Keratinocyte (primary cell): ENCODE measurements around the gene EBF3. TPM values are rescaled to one million over a fixed set of nuclear protein-coding genes. Genes with fewer than 3 reads are reported as not detected.

Experiments used
- DNase-seq: peaks from one replicate; pipeline ENCODE4 v3.0.0-alpha.2; 2011; ENCODE audit warnings: low read depth, missing footprints, low spot score
- FAIRE-seq: peaks from 2 replicates; lab custom pipeline; 2011; peaks lifted over from hg19 to GRCh38; lab: Jason Lieb, UNC
- H2AFZ ChIP-seq: 2 replicates; pipeline ENCODE4 v1.6.0; 2012; ENCODE audit warnings: low read length, control low read depth, inconsistent platforms; ENCODE audit not compliant: control insufficient read depth
- H3K27ac ChIP-seq: 2 replicates; pipeline ENCODE4 v1.5.1; 2011; ENCODE audit warnings: low read length; ENCODE audit not compliant: control insufficient read depth, insufficient read depth
- H3K27me3 ChIP-seq: 3 replicates; pipeline ENCODE4 v1.6.0; 2011; ENCODE audit warnings: low read length; ENCODE audit not compliant: control insufficient read depth, insufficient read depth; ENCODE audit errors: extremely low read depth
- H3K36me3 ChIP-seq, 2 experiments: 2 replicates in 1 of 2; 3 replicates in 1 of 2; pipeline ENCODE4 v1.5.1; 2011; ENCODE audit warnings: low read length in 2 of 2, mild to moderate bottlenecking in 1 of 2; ENCODE audit not compliant: control insufficient read depth in 2 of 2, insufficient read depth in 2 of 2; ENCODE audit errors: extremely low read depth in 1 of 2
- H3K4me1 ChIP-seq: 3 replicates; pipeline ENCODE4 v1.5.1; 2011; ENCODE audit warnings: low read length; ENCODE audit not compliant: control insufficient read depth, insufficient read depth; ENCODE audit errors: extremely low read depth
- H3K4me2 ChIP-seq: 3 replicates; pipeline ENCODE4 v1.6.0; 2011; ENCODE audit warnings: low read depth, low read length; ENCODE audit not compliant: control insufficient read depth, insufficient read depth; ENCODE audit errors: extremely low read depth
- H3K4me3 ChIP-seq, 3 experiments: fragments of 200-600 bp in 1 of 3; sonication (generic) in 1 of 3; 2 replicates in 2 of 3; 3 replicates in 1 of 3; pipeline ENCODE4 v1.5.1; 2011 to 2016; ENCODE audit warnings: low read length in 3 of 3, mild to moderate bottlenecking in 3 of 3, control low read depth in 2 of 3, inconsistent platforms in 1 of 3, low read depth in 1 of 3, mixed read lengths in 1 of 3, mixed run types in 1 of 3, moderate library complexity in 1 of 3; ENCODE audit not compliant: control insufficient read depth in 2 of 3, insufficient read depth in 2 of 3; ENCODE audit errors: extremely low read depth in 1 of 3
- H3K79me2 ChIP-seq: 2 replicates; pipeline ENCODE4 v1.6.0; 2012; ENCODE audit warnings: low read length; ENCODE audit not compliant: control insufficient read depth, insufficient read depth
- H3K9ac ChIP-seq: 3 replicates; pipeline ENCODE4 v1.6.0; 2011; ENCODE audit warnings: low read length; ENCODE audit not compliant: control insufficient read depth, insufficient read depth; ENCODE audit errors: extremely low read depth
- H3K9me1 ChIP-seq: 3 replicates; pipeline ENCODE4 v1.6.0; 2011; ENCODE audit warnings: low read length; ENCODE audit not compliant: control insufficient read depth, insufficient read depth; ENCODE audit errors: extremely low read depth
- H3K9me3 ChIP-seq: 2 replicates; pipeline ENCODE4 v1.5.1; 2012; ENCODE audit warnings: low read depth, low read length; ENCODE audit not compliant: control insufficient read depth
- H4K20me1 ChIP-seq: 3 replicates; pipeline ENCODE4 v1.6.0; 2011; ENCODE audit warnings: low read length; ENCODE audit not compliant: control insufficient read depth, insufficient read depth; ENCODE audit errors: extremely low read depth
- EZH2 ChIP-seq: IDR thresholded peaks from one replicate; pipeline ENCODE4 v1.6.1; 2012; ENCODE audit warnings: inconsistent platforms, mild to moderate bottlenecking, low read length, moderate library complexity
- dilution Hi-C: fragments of 300-500 bp; cut with MboI; formaldehyde crosslinking; loops from one replicate; pipeline ENCODE4 v1.7.0; 2020; ENCODE audit warnings: low sequenced_read_pairs; ENCODE audit not compliant: extremely low pct_ligation_motif_present
- polyA plus RNA-seq, 5 experiments: library from polyadenylated mRNA; depleted of rRNA in 3 of 5; stranded (reverse) in 3 of 5; stranded (forward) in 1 of 5; unstranded in 1 of 5; fragments of >200 nt; gene quantifications; 1 replicate in 1 of 5; 2 replicates in 3 of 5; 3 replicates in 1 of 5; pipeline versions ENCODE4 v1.2.1 to v1.2.3, GENCODE V29; 2011 to 2012; ENCODE audit warnings: missing spikeins in 2 of 5, low read depth in 1 of 5, low replicate concordance in 1 of 5
- TF ChIP-seq, protein P1 (sequence below), 3 experiments: IDR thresholded peaks in 1 of 3; conservative IDR thresholded peaks in 1 of 3; optimal IDR thresholded peaks in 1 of 3; 2 replicates in 2 of 3; 3 replicates in 1 of 3; pipeline versions ENCODE3 to v1.5.1; 2011; ENCODE audit warnings: low read length in 3 of 3, mild to moderate bottlenecking in 3 of 3, moderate library complexity in 2 of 3, control low read depth in 1 of 3, inconsistent platforms in 1 of 3; ENCODE audit not compliant: insufficient read depth in 2 of 3; ENCODE audit errors: extremely low read depth in 1 of 3

EBF3 gene
- polyA plus RNA-seq, 1 donor (not counting 4 experiments of a cell fraction or from before 2014, with no cell fraction given) = not detected

DNA sequence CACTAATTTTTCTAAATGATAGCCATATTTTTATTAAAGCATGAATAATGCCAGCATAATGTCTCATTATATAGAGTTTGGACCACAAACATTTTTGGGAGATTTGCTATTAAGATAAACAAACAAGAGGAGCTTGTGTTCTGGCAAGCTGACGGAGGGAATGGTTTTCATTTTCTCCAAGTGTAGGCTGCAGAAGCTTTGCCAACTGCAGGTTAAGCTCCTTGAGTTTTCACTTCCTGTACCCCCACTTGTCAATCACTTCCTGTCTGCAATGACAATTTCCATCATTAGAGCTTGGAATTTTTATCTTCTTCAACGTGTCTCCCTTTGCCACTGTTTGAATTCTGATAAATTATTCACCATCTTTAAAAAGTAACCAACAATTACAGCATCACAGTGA, 13.4 kb downstream of the EBF3 start:
- no peaks in the 10 kb centered on the region for H3K9me1 ChIP-seq
- no peak overlapping the region for H3K4me2 ChIP-seq
- H3K27me3 ChIP-seq = no peaks in the 10 kb centered on the region
- DNase-seq = no peak
- H4K20me1 ChIP-seq = no peaks in the 10 kb centered on the region
- no peak for FAIRE-seq
- no peaks in the 10 kb centered on the region for H3K4me1 ChIP-seq
- no peak overlapping the region for H3K27ac ChIP-seq
- no peaks in the 10 kb centered on the region for H3K79me2 ChIP-seq
- no peak for TF ChIP-seq EZH2
- TF ChIP-seq, protein P1, sequence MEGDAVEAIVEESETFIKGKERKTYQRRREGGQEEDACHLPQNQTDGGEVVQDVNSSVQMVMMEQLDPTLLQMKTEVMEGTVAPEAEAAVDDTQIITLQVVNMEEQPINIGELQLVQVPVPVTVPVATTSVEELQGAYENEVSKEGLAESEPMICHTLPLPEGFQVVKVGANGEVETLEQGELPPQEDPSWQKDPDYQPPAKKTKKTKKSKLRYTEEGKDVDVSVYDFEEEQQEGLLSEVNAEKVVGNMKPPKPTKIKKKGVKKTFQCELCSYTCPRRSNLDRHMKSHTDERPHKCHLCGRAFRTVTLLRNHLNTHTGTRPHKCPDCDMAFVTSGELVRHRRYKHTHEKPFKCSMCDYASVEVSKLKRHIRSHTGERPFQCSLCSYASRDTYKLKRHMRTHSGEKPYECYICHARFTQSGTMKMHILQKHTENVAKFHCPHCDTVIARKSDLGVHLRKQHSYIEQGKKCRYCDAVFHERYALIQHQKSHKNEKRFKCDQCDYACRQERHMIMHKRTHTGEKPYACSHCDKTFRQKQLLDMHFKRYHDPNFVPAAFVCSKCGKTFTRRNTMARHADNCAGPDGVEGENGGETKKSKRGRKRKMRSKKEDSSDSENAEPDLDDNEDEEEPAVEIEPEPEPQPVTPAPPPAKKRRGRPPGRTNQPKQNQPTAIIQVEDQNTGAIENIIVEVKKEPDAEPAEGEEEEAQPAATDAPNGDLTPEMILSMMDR (optimal IDR thresholded peaks at IDR 0.05 in 1 of 3, IDR thresholded peaks at IDR 0.05 in 1 of 3, conservative IDR thresholded peaks at IDR 0.05 in 1 of 3; ENCODE audit: extremely low read depth in 1 of 3, insufficient read depth in 2 of 3, low read length in 3 of 3) = no peak
- dilution Hi-C loops = no loop called here
- no peak overlapping the region for H3K9ac ChIP-seq
- no peaks in the 10 kb centered on the region for H3K9me3 ChIP-seq
- H3K4me3 ChIP-seq = no peak overlapping the region
- no peak overlapping the region for H2AFZ ChIP-seq
- H3K36me3 ChIP-seq = no peaks in the 10 kb centered on the region

DNA sequence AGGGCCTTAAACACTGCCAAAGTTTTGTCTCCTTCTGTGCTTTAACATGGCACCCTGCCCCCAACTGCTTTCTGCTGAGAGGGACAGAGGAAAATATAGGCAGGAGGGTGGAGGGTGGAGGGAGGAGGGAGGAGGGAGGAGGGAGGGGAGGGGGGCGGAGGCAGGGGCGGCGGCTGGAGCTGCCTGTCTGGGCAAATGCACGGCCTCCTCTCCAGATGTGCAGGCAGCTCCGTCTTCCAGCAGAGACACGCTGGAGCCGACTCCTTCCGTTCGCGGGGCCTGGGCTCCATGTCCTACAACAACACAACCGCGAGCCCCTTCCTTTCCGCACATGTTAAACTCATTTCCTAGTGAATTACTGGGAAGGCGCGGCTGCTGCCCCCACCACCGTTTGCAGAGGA, 14.2 kb downstream of the EBF3 start:
- TF ChIP-seq, protein P1 (optimal IDR thresholded peaks at IDR 0.05 in 1 of 3, IDR thresholded peaks at IDR 0.05 in 1 of 3, conservative IDR thresholded peaks at IDR 0.05 in 1 of 3; ENCODE audit: extremely low read depth in 1 of 3, insufficient read depth in 2 of 3, low read length in 3 of 3) = no peak
- no peak for TF ChIP-seq EZH2
- Histone ChIP-seq H3K9ac (no peak overlapping the region), H3K27ac (no peak overlapping the region), H3K9me3 (no peaks in the 10 kb centered on the region), H3K4me1 (no peaks in the 10 kb centered on the region), H4K20me1 (no peaks in the 10 kb centered on the region), H3K4me3 (no peak overlapping the region), H3K9me1 (no peaks in the 10 kb centered on the region), H3K36me3 (no peaks in the 10 kb centered on the region), H3K4me2 (no peak overlapping the region), H2AFZ (peak overlapping the region; percentile 26), H3K79me2 (no peaks in the 10 kb centered on the region), H3K27me3 (no peaks in the 10 kb centered on the region)
- DNase-seq = no peak
- dilution Hi-C loops = no loop called here
- no peak for FAIRE-seq
